Renal pelvis (tissue), 4 donors: ENCODE results near the gene SCYGR2. TPM values are rescaled to one million over a fixed set of nuclear protein-coding genes. Genes with fewer than 3 reads are reported as not detected.

Source experiments
- DNase-seq: peaks from one replicate; pipeline ENCODE4 v3.0.0-alpha.2; 2013
- polyA plus RNA-seq, 3 donors: library from polyadenylated mRNA; unstranded; fragments of 120-200 nt; gene quantifications; one replicate each; pipeline ENCODE4 v1.2.1, GENCODE V29; 2013; ENCODE audit not compliant: insufficient read length in 3 of 3

SCYGR2 gene
- polyA plus RNA-seq, 3 donors, result not detected

DNA sequence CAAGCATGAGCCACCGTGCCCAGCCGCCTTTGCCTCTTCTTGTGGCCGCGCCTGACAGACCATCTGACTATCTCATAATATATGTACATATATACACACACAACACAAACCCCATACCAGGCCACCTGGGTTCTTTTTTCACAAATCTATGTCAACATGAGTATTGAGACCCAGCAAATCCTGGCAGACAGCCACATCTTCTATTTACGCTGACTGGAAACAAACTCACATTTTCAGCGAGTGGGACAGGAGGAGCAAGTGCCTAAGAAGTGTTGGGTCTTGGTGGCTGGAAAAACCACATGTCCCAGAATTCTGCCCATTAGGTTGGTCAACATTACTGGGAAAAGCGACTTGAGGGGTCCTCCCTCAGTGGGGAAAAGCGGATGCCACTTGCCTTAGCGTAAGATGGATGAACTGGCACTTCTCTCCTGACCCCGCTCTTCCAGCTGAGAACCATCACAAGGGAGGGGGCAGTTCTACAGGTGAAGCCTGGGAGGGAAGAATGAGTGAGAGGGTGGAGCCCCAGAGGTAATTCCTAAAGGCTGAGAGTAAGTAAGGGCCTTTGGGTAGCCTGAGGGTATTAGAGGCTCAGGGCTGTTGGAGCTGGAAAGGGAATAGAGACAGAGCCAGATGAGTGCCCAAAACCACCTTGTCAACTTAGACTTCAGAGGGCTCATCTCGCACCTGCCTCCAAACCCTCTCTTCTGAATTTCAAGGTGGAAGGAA, 14.0 kb downstream of the SCYGR2 start:
- DNase-seq, result no peak

DNA sequence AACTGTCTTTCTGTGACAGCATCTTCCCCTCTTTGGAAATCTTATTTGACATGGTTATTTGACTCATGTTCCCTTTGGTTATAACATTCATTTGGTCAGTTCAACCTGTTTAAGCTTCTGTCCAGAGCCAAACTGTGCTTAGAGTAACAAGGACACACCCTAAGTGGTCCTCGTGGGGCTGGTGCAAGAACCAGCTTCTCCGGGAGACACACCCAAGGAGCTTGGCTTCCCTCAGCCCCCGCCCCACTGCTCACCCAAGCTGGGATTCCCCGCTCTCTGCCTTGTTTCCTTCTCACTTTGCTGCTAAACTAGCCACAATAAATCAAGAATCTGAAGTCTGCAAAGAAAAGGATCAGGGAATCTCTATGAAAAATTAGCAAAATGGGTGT, 14.6 kb downstream of the SCYGR2 start:
- DNase-seq, result no peak

DNA sequence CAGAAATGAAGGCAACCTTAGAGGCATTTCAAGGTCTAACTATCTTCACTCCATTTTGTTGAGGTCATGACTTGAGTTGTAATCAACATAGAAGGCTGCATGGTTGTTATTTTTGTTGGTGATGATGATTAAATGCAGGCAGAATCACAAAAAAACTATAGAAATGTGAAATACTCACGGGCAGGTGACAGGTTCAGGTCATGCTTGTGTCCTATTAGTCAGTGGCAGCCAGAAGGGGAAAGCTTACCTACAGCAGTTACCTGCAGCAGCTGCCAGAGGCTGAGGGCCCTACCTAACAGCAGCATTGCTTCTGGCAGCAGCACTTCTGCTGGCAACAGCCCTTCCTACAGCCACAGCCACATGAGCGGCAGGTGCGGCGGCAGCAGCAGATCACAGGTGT, 15.6 kb downstream of the SCYGR2 start:
- no peak for DNase-seq

DNA sequence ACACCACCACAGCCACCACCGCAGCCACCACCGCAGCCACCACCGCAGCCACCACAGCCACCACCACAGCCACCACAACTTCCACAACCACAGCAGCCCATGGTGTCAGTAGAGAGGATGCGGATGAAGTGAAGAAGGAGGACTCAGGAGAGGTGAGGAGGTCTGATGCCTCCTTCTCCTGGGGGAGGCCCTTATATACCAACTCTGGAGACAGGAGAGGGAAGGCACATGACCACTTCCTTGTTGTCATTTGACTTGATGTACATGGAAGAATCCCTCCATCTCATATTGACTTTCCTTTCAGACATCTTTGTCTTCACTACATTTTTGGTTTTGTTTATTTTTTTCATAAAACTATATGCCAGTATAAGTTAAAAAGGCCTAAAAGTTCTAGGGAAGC, 16.0 kb downstream of the SCYGR2 start, which contains the start of gene SCYGR3:
Gene SCYGR3 (minus strand): TSS at position 101 of the 400 bp plus-strand sequence. CDS start 0 bp downstream, at position 101.
- DNase-seq, result no peak

DNA sequence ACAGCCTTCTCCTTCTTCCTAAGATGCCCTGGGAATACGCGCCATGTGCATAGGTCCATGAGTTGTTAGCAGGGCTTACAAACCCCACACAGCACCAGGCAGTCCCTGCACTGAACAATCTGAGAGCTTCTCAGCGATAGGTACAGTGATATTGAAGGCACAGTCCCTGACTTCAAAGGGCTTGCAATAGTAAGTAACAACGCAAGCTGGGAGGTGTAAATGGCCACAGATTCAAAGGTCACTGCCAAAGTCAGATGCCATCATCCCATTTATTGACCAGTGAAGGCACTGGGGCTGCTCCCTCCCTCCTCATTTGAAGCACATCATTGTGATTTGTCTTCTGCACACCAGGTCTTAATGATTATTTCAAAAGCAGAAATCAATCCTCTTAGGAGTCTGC, 16.5 kb downstream of the SCYGR2 start:
- DNase-seq, result no peak

DNA sequence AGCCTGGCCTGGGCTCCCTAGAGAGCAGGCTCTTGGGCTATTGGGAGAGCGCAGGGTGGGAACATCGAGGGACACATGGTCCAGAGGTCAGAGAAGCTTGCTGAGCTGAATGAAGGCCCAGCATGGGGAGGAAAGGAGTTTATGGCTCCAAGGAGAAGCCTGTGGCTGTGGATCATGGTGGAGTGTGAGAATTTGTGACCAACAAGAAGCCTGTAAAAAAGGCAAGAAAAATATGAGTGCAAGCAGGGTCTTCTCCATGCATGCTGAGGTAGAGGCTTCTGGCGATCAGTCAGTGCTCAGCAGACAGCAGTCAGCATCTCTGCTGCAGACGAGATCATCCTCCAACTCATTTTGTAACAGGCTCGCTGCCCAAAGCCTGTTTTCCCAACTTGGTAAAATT, 17.2 kb downstream of the SCYGR2 start:
- no peak for DNase-seq

DNA sequence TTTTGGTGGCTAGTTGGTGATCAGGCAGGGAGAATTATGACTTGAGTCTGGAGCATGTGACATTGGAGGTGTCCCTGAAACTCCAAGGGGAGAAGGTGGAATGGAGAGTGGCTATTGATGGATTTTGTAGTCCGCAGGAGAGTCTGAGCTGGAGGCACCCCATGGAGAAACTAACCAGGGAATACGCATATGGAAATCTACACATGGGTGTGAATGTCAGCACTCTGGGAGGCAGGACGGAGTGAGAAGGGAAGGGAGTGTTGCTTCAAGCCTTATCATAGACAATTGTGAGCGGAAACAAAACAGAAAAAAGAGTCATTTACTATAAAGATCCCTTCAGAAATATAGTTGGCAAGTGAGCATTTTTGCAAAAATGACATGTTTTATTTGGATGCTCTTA, 17.9 kb downstream of the SCYGR2 start:
- no peak for DNase-seq

DNA sequence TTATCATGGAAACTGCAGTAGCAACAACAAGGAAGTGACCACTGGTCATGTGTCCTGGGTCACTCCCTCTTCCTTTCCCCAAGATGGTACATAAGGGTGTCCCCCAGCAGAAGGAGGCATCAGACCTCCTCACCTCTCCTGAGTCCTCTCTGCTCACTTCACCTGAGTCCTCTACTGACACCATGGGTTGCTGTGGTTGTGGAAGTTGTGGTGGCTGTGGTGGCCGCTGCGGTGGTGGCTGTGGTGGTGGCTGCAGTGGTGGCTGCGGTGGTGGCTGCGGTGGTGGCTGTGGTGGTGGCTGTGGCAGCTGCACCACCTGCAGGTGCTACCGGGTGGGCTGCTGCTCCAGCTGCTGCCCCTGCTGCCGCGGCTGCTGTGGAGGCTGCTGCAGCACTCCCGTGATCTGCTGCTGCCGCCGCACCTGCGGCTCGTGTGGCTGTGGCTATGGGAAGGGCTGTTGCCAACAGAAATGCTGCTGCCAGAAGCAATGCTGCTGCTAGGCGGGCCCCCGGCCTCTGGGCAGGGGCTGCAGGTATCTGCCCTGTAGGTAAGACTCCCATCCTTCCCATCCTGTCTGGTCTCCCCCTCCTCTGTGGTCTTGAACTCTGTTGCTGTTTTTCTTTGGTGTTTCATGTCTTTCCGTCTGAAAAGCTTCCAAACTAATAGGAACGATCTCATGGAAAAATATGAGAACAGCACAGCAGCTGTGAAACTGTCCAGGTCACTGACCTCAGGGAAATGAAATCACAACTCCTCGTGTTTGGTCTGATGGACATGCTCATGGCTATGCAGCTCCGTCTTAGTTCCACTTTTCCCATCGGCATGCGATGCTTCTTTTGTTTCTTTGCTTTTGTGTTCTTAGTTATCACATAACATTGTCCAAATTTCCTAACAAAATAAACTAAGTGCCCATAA, 18.9 kb downstream of the SCYGR2 start, which contains the start of gene SCYGR4:
Gene SCYGR4 (plus strand): TSS at position 183 of the 915 bp plus-strand sequence. CDS start 0 bp downstream, at position 183.
- no peak for DNase-seq

DNA sequence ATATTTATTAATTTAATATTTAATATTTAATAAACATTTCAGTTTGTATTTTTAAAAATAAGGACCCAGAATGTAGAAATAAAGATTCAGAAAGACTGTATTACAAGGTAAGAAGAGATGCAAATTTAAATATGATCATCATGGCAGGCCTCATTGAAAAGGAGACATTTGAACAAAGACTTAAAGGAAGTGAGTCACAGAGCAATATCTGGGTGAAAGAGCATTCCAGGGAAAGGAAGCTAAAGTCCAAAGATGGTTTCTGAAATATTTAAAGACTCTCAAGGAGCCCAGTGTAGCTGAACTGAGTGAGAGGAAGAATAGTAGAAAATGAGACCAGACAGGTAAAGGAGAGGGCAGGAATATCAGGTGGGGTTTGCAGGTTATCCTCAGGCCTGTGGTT, 24.5 kb downstream of the SCYGR2 start:
- DNase-seq, result no peak

DNA sequence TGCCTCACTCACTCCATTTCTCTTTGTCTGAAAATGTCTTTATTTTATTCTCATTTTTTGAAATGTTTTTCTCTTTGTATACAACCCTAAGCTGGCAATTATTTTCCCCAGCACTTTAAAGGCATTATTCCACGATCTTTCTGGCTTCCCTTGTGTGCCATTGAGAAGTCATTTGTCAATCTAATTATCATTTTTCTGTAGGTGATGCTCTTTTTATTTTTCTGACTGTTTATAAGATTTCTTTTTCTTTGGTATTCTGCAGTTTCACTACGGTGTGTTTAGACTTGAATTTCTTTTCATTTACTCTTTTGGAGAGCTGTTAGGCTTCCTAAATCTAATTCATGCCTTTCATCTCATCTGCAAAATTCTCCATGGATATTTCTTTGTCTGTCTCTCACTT, 26.7 kb downstream of the SCYGR2 start:
- no peak for DNase-seq

DNA sequence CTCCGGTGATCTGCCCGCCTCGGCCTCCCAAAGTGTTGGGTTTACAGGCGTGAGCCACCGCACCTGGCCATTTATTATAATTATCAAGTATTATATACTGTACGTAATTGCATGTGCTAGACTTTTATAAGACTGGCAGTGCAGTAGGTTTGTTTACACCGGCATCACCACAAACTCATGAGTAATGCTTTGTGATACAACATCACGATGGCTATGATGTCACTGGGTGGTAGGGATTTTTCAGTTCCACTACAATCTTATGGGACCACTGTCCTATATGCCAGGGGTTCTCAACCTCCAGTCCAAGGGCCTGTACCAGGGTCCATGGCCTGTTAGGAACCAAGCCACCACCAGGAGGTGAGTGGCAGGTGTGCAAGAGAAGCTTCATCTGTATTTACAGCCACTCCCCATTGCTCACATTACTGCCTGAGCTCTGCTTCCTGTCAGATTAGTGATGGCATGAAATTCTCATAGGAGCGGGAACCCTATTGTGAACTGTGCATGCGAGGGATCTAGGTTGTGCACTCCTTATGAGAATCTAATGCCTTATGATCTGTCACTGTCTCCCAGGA, 28.0 kb downstream of the SCYGR2 start:
- no peak for DNase-seq

DNA sequence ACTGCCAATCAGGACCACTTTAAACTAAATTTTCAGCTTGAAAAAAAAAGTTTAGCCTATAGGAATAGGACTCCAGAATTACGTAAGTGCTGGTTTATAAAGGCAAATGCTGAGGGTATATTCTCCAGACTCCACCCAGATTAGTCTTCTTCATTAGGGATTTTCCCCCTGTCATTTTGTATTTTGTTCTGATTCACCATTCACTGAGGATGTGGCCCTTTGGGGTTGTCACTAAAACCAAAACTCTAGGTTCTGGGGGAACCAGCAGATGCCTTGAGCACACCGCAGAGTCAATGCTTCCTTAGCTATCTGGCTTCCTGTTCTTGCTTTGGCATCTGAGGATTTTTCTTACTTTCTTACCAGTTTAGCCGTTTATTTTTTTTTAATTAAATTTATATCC, 29.1 kb downstream of the SCYGR2 start:
- DNase-seq, result no peak

DNA sequence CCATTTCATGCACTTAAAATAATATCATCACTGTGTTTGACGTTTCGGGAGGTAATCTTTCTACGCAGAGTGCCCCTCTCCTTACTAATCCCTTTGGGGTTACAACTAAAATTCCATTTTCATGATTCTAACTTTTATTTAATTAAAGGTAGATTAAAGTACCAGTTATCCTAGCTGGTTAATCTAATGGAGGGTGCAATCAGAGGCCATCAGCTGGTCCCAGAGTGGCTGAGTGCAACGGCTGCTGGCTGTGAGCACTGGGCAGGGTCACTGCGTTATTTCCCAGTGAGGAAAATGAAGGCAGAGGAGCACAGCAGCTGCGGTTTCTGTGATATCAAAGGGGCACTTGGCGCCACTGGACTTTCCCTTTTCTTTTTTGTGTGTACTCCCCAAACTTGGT, 30.7 kb downstream of the SCYGR2 start:
- no peak for DNase-seq

DNA sequence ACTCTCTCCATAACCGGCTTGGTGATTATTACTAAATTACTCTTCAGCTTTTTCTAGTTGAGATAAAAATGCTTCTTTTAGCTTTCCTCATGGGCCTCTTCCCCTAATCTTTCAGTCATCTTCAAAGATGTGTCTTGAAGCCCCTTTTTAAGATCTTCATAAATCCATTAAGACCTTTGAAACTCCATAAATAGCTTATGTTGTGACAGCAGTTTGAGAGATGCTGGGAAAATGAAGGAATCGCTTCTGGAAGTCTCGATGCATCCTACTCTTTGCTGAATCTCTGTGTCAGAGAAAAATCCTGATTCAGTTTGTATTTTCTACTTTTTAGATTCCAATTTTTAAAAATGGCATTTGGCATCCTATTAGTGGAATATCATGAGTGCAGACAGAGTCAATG, 31.6 kb downstream of the SCYGR2 start:
- DNase-seq, result no peak

DNA sequence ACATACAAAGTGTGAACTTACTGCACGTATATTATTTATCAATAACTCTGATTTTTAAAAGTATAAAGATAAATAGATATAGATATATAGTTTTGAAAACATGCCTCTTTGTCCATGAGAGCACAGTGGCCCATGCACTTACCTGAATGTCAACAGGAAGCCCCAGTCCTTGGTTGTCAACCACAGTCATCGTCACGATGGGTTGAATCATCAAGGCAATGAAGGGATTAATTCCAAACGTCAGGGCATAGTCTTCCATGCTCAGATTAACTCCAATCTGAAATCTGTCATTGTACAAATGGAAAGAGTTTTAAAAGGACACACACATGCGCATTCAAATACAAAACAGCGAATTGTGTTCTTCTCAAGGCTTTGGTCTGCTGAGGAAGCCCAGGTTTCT, 34.1 kb downstream of the SCYGR2 start:
- no peak for DNase-seq

DNA sequence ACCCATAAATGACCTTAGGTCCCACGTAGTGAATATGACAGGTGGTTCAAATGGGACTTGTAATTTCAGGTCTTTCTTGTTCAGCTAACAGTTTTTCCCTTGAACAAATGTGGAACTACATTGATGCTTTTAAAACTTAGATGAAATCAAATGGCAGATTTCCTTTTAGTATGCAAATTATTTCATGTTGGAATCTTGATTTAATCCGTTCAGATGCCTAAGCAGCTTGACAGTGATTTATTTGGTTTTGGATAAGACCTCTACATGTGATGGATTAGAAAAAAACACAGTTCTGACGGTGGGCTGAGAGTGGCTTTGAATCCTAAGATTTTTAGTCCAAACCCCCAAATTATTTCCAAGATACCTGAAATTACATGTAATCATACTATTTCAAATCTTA, 35.5 kb downstream of the SCYGR2 start:
- no peak for DNase-seq

DNA sequence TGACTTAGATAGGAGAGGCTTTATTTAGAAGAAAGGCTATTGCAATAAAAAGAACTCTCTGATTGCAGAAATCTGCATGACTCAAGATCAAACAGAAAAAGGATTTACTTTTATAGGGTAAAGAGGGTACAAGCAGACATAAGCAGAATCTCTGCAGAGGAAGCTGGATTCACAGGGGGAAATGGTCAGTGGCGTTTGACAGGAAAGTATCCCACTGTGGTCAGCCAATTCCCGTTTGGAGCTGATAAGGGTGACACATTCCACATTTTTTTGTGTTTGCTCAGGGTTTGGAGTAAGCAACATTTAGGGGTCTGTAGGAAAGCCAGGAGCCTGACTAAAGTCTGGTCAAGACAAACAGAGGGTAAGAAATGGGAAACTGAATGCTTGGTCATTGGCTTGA, 44.0 kb downstream of the SCYGR2 start:
- no peak for DNase-seq

DNA sequence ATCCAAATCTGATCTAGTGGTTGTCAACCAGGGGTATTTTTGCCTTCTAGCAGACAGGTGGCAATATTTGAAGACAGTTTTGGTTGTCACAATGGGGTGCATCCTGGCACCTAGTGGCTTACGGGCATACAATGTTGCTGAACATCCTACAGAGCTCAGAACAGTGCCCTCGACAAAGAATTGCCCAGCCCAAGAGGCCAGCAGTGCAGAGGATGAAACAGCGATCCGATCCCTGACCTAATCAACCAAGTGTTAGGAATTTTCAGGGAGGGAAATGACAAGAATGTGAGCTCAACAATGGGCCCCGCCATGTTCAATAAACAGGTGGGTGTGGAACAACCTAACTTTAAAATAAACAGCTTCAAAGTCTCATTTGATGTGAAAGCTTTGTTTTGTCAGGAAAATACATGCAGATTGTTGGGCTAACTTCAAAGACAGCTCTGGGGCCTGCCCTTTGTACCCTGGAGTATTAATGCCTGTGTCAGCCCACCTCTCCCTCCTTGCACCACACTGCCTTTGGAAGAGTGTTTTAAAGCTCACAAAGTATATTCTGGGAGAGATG, 45.4 kb downstream of the SCYGR2 start:
- no peak for DNase-seq
